Glomerular visceral epithelial cell (primary cell): Measurements from ENCODE around the gene HAVCR2.
"Not testable (repeated sequence)": the region's sequence is repeated elsewhere in the genome, so short reads cannot be mapped to it uniquely, and the experiment has no call there.

Experiments
- DNase-seq: peaks from one replicate; pipeline ENCODE4 v3.0.0-alpha.2; 2016; ENCODE audit errors: extremely low spot score

HAVCR2 gene

GRCh38 chr5:157088342-157088990 lies 20.4 kb downstream of the HAVCR2 start:
- DNase-seq, result no peak

DNA sequence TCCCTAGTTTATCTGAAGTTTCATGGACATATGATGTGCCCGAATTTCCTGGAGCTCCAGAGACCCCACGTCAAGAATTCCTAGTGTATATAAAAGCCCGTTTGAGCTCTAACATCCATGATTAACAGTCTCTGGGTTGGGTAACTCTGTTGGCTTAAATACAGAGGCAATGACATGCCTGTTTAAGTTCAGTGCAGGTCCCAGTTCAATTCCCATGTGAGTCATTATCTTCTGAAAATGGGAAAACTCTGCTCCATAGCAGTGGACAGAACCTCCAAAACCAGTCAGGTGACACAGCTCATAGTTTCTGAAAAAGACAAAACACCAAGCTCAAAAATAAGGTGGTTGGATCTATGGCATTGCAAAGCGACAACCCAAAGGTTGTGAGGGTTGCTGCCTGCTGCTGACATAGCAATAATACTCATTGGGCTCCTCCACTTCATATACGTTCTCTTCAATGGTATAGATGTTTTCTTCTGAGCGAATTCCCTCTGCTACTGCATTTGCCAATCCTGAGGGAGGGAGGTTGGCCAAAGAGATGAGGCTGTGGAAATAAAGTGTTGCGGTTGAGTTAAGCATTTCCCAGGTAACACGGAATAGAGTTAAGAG lies 22.0 kb downstream of the HAVCR2 start:
- DNase-seq, result no peak

DNA sequence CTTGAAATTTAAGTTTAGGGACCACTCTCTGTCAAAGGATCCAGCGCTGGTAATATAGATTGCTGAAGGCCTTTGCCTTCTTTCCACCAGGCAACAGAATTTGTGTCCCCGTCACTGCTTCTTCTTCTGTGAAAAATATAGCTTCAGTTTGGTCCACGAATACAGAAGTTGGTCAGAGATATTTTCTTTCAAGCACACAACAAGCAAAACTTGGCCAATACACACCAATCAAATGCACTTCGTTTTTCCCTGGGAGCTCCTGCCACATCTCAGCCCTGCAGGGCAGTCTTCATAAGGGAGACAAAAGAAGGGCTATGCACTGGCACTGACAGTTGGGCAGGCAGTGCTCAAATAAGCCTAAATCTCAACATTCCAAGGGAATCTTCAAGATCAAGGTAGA lies 22.9 kb downstream of the HAVCR2 start:
- no peak for DNase-seq

- no peak for DNase-seq
Observed at GRCh38 chr5:157080286-157080685, 28.6 kb downstream of the HAVCR2 start.

GRCh38 chr5:157076558-157076957 lies 32.3 kb downstream of the HAVCR2 start:
- peak; percentile 70 for DNase-seq

DNA sequence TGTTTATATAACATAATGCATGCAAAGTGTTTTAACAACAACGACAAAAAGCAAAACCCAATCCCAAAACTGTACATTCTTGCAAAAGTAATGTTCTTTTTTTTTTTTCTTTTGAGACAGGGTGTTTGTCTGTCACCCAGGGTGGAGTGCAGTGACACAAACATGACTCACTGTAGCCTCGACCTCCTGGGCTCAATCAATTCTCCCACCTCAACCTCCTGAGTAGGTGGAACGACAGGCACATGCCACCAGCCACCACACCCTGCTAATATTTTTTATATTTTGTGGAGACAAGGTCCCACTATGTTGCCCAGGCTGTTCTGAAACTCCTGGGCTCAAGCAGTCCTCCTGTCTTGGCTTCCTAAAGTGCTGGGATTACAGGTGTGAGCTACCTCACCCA lies 36.3 kb downstream of the HAVCR2 start:
- DNase-seq, result no peak

DNA sequence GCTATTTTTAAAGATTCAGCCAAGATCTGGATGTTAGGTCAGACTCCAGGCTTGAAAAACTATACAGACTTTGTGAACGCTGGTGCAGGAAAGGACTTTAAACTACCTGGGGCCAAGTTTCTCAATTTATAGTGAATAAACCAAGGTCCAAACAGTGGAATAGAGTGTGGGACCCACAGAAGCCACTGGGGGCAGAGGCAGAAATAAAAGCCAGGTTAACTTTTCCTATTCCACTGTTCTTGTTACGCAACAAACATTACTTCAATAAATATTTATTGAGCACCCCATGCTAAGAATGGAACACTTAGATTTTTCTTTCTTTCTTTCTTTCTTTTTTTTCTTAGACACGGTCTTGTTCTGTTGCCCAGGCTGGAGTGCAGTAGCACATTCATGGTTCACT lies 38.9 kb downstream of the HAVCR2 start:
- DNase-seq, result no peak

GRCh38 chr5:157068785-157069184 lies 40.1 kb downstream of the HAVCR2 start:
- DNase-seq, result no peak

- no peak for DNase-seq
Observed at GRCh38 chr5:157068339-157068738, 40.5 kb downstream of the HAVCR2 start.

DNA sequence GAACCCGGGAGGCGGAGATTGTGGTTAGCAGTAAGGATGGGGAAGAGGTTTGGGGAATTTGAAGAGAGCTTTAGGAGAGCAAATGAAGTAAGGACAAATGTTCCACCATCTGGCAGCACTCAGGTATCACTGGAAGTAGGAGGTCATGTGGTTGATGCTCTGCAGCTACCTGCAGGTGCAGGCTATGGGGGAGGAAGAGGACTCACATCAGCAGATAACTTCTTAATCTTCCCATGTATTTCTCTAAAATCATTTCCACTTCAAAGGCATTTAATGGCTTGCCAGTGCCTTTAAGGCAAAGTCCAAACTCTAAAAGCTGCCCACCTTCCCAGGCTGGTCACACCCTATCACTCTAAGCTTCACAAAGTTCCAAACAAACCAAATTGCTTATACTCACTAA lies 41.8 kb downstream of the HAVCR2 start:
- DNase-seq, result no peak

DNA sequence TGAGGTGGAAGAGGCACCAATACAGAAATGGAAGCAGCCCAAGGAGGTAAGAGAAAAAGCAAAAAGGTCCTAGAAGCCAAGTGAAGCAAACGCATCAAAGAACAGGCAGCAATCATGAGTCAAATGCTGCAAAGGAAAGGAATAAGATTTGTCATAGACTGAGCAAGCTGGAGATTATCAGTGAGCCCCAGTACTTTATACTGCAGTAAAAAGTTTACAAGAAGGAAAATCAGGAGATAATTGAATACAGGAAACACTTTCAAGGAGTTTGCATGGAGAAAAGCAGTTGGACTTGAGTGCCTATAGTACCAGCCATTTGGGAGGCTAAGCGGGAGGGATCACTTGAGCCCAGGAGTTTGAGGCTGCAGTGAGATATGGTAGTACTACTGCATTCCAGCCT lies 42.8 kb downstream of the HAVCR2 start:
- DNase-seq, result no peak

- DNase-seq, result no peak
Observed at GRCh38 chr5:157063776-157064430, 44.9 kb downstream of the HAVCR2 start.

GRCh38 chr5:157059891-157060290 lies 49.0 kb downstream of the HAVCR2 start:
- peak; percentile 66 for DNase-seq

DNA sequence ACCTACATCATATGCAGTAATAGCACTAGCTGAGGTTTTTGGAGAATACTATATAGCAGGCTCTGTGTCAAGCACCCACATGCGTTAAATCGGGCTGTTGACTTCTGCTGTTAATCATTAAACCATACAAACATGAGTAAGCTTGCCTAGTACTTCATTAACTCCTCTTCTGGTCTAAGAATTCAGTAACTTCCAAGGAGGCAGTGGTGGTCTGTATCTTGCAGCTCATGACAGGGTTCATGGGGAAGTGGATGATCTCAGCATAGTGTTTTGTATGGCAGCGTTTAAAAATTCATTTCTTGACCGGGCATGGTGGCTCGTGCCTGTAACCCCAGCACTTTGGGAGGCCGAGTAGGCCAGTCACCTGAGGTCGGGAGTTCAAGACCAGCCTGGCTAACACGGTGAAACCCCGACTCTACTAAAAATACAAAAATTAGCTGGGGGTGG lies 49.7 kb downstream of the HAVCR2 start, which contains the start of gene HAVCR1:
Gene HAVCR1, minus strand, starts transcription at position 24 of the 447 bp plus-strand sequence. CDS start 1,173 bp downstream, outside the sequence.
- DNase-seq, result peak; percentile 96

- peak; percentile 36 for DNase-seq
Observed at GRCh38 chr5:157057459-157058370, 51.1 kb downstream of the HAVCR2 start.

DNA sequence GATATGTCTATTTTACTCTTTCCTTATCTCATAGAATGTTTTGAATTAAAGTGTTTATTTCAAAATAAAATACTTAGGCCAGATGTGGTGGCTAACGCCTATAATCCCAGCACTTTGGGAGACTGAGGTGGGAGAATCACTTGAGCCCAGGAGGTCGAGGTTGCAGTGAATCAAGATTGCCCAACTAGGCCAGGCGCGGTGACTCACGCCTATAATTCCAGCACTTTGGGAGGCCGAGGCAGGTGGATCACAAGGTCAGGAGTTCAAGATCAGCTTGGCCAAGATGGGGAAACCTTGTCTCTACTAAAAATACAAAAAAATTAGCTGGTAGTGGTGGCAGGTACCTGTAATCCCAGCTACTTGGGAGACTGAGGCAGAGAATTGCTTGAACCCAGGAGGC lies 52.0 kb downstream of the HAVCR2 start:
- not testable (repeated sequence) for DNase-seq

DNA sequence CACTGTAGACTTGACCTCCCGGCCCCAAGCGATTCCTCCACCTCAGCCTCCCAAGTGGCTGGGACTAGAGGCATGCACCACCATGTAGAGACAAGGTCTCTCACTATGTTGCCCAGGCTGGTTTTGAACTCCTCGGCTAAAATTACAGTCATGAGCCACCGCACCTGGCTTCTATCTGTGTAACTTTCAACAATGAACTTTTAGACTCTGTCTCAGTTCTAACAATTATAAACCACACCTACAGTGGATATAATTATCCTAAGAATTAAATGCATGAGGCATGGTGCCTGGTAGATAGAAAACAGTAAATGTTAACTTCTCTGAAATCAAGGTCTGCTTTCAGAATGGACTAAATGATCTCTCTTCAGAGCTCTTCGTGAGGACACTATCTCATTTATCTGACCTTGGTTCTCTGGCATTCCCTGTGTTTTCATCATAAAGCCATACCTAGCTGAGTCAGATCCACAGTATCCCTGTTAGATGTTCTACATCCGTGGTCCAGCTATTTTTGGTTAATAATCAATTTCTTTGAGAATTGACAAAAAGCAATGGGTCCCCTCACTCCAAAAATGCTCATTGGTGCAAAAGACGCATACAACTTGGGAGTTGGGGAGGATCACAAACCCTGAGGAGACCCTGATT lies 57.1 kb downstream of the HAVCR2 start:
- DNase-seq, result no peak

GRCh38 chr5:157050050-157050449 lies 58.8 kb downstream of the HAVCR2 start:
- DNase-seq, result no peak

GRCh38 chr5:157049605-157050004 lies 59.2 kb downstream of the HAVCR2 start:
- DNase-seq, result peak; percentile 89

- DNase-seq, result no peak
Observed at GRCh38 chr5:157047898-157048297, 60.9 kb downstream of the HAVCR2 start.

GRCh38 chr5:157047016-157047415 lies 61.8 kb downstream of the HAVCR2 start:
- DNase-seq, result not testable (repeated sequence)
